ENCODE results near the gene WDR72. TPM values are rescaled to one million over a fixed set of nuclear protein-coding genes. Genes with fewer than 3 reads are reported as not detected.

The WDR72 gene
- polyA plus RNA-seq, 1 donor from 2014 or later: 0.05 TPM

GRCh38 chr15:53625962-53626845 lies 133.3 kb downstream of the WDR72 start:
- Histone ChIP-seq H3K9me3 (ENCODE audit: low read length) (no peaks in the 10 kb centered on the region), H3K9me2 (ENCODE audit: insufficient read depth, low read length) (no peaks in the 10 kb centered on the region), H3K36me3 (ENCODE audit: insufficient read depth, low read length) (no peaks in the 10 kb centered on the region), H2AFZ (ENCODE audit: low read depth, low read length) (no peak overlapping the region), H3K4me3 (ENCODE audit: low read length) (no peak overlapping the region), H3K27ac (ENCODE audit: low read length) (no peak overlapping the region), H3K27me3 (ENCODE audit: insufficient read depth, low read depth, low read length) (no peaks in the 10 kb centered on the region), H3K79me2 (replicated peaks; ENCODE audit: insufficient read depth, low read length) (no peaks in the 10 kb centered on the region), H3K9ac (ENCODE audit: low read length) (no peak overlapping the region), H3F3A (ENCODE audit: insufficient read depth, low read length, poor library complexity, severe bottlenecking) (no peaks in the 10 kb centered on the region), H4K20me1 (ENCODE audit: insufficient read depth) (no peaks in the 10 kb centered on the region), H3K4me2 (ENCODE audit: low read length) (no peak overlapping the region)
- TF ChIP-seq REST (IDR thresholded peaks at IDR 0.05; ENCODE audit: borderline replicate concordance) (no peak), RAD21 (conservative IDR thresholded peaks at IDR 0.05) (no peak), CTCF (IDR thresholded peaks at IDR 0.05; ENCODE audit: poor library complexity, severe bottlenecking) (no peak), SMC3 (conservative IDR thresholded peaks at IDR 0.05; ENCODE audit: poor library complexity) (no peak), MXI1 (conservative IDR thresholded peaks at IDR 0.05; ENCODE audit: poor library complexity, severe bottlenecking) (no peak), TAF1 (IDR thresholded peaks at IDR 0.05; ENCODE audit: low read depth) (no peak), POLR2AphosphoS5 (IDR thresholded peaks at IDR 0.05) (no peak), EZH2 (IDR thresholded peaks at IDR 0.05; ENCODE audit: borderline replicate concordance, insufficient read depth, low read length, poor library complexity, severe bottlenecking) (no peak), EP300 (conservative IDR thresholded peaks at IDR 0.05; ENCODE audit: poor library complexity, severe bottlenecking) (no peak)

GRCh38 chr15:53625260-53625659 lies 134.2 kb downstream of the WDR72 start:
- no peak overlapping the region for H3K4me2 ChIP-seq (ENCODE audit: low read length)
- H3F3A ChIP-seq (ENCODE audit: insufficient read depth, low read length, poor library complexity, severe bottlenecking): no peaks in the 10 kb centered on the region
- no peak overlapping the region for H3K27ac ChIP-seq (ENCODE audit: low read length)
- TF ChIP-seq TAF1 (IDR thresholded peaks at IDR 0.05; ENCODE audit: low read depth): no peak
- TF ChIP-seq POLR2AphosphoS5 (IDR thresholded peaks at IDR 0.05): no peak
- TF ChIP-seq REST (IDR thresholded peaks at IDR 0.05; ENCODE audit: borderline replicate concordance): no peak
- no peak for TF ChIP-seq RAD21 (conservative IDR thresholded peaks at IDR 0.05)
- TF ChIP-seq EP300 (conservative IDR thresholded peaks at IDR 0.05; ENCODE audit: poor library complexity, severe bottlenecking): no peak
- TF ChIP-seq CTCF (IDR thresholded peaks at IDR 0.05; ENCODE audit: poor library complexity, severe bottlenecking): no peak
- no peak for TF ChIP-seq EZH2 (IDR thresholded peaks at IDR 0.05; ENCODE audit: borderline replicate concordance, insufficient read depth, low read length, poor library complexity, severe bottlenecking)
- TF ChIP-seq SMC3 (conservative IDR thresholded peaks at IDR 0.05; ENCODE audit: poor library complexity): no peak
- H2AFZ ChIP-seq (ENCODE audit: low read depth, low read length): no peak overlapping the region
- H3K36me3 ChIP-seq (ENCODE audit: insufficient read depth, low read length): no peaks in the 10 kb centered on the region
- H3K27me3 ChIP-seq (ENCODE audit: insufficient read depth, low read depth, low read length): no peaks in the 10 kb centered on the region
- H3K79me2 ChIP-seq (replicated peaks; ENCODE audit: insufficient read depth, low read length): no peaks in the 10 kb centered on the region
- H3K4me3 ChIP-seq (ENCODE audit: low read length): no peak overlapping the region
- no peaks in the 10 kb centered on the region for H3K9me2 ChIP-seq (ENCODE audit: insufficient read depth, low read length)
- H3K9ac ChIP-seq (ENCODE audit: low read length): no peak overlapping the region
- H4K20me1 ChIP-seq (ENCODE audit: insufficient read depth): no peaks in the 10 kb centered on the region
- H3K9me3 ChIP-seq (ENCODE audit: low read length): no peaks in the 10 kb centered on the region

Measured in neural cell (in vitro differentiated cells).